GM21367 (cell line): Measurements from ENCODE around the gene FADS6.

Experiments used
- ATAC-seq: cut with Tn5 transposase; IDR thresholded peaks from one replicate; pipeline ENCODE4 v1.9.1; 2021; ENCODE audit not compliant: unreplicated experiment

FADS6 gene

GRCh38 chr17:74833501-74834377 is 59.7 kb downstream of the FADS6 start:
- ATAC-seq = no peak

- ATAC-seq = no peak
These were observed 61.0 kb downstream of the FADS6 start for GRCh38 chr17:74832421-74832820.

- no peak for ATAC-seq
These were observed 61.8 kb downstream of the FADS6 start for GRCh38 chr17:74831444-74832146.

GRCh38 chr17:74830861-74831260 is 62.6 kb downstream of the FADS6 start:
- ATAC-seq = no peak

GRCh38 chr17:74827800-74828199 is 65.6 kb downstream of the FADS6 start:
- ATAC-seq = no peak
